T follicular helper cell (primary cell): Measurements from ENCODE around the gene ZSCAN30.
"Not testable (repeated sequence)": the region's sequence is repeated elsewhere in the genome, so short reads cannot be mapped to it uniquely, and the experiment has no call there.

Experiments
- DNase-seq: peaks from one replicate; pipeline ENCODE4 v3.0.0-alpha.2; 2020; ENCODE audit warnings: low read depth

ZSCAN30 gene

GRCh38 chr18:35236571-35237363, 53.3 kb downstream of the ZSCAN30 start:
- no peak for DNase-seq

GRCh38 chr18:35231052-35231451, 59.0 kb downstream of the ZSCAN30 start:
- DNase-seq = peak; percentile 66

- no peak for DNase-seq
These were observed 62.8 kb downstream of the ZSCAN30 start for GRCh38 chr18:35227254-35227653.

GRCh38 chr18:35223797-35224196, 66.2 kb downstream of the ZSCAN30 start:
- no peak for DNase-seq

- DNase-seq = no peak
These were observed 69.6 kb downstream of the ZSCAN30 start for GRCh38 chr18:35220424-35220823.

- DNase-seq = not testable (repeated sequence)
These were observed 70.7 kb downstream of the ZSCAN30 start for GRCh38 chr18:35219331-35219730.

- not testable (repeated sequence) for DNase-seq
These were observed 73.4 kb downstream of the ZSCAN30 start for GRCh38 chr18:35216611-35217010.

- no peak for DNase-seq
These were observed 75.0 kb downstream of the ZSCAN30 start for GRCh38 chr18:35215026-35215425.

GRCh38 chr18:35205746-35206458, 84.1 kb downstream of the ZSCAN30 start:
- not testable (repeated sequence) for DNase-seq

GRCh38 chr18:35205199-35205712, 84.8 kb downstream of the ZSCAN30 start:
- DNase-seq = no peak

- DNase-seq = no peak
These were observed 87.0 kb downstream of the ZSCAN30 start for GRCh38 chr18:35203067-35203466.

- DNase-seq = no peak
These were observed 88.6 kb downstream of the ZSCAN30 start for GRCh38 chr18:35201256-35201931.
